Aorta (tissue), 5 donors: Measurements from ENCODE around the gene ARHGEF3. TPM values are rescaled to one million over a fixed set of nuclear protein-coding genes. Genes with fewer than 3 reads are reported as not detected.

Experiments used
- ATAC-seq: fragments of 200-7000 bp; cut with Tn5 transposase; one replicate; pipeline ENCODE4 v1.9.1; 2022; ENCODE audit warnings: moderate library complexity; ENCODE audit not compliant: low FRiP score
- DNase-seq, 2 donors: peaks; one replicate each; pipeline ENCODE4 v3.0.0-alpha.2; 2020
- H3K27ac ChIP-seq, 2 donors: one replicate each; pipeline ENCODE4 v1.5.1; 2013; ENCODE audit warnings: low read length in 2 of 2, mild to moderate bottlenecking in 2 of 2, moderate library complexity in 2 of 2, control low read depth in 1 of 2, inconsistent platforms in 1 of 2, low read depth in 1 of 2
- H3K27me3 ChIP-seq, 2 donors: one replicate each; pipeline ENCODE4 v1.6.1; 2013; ENCODE audit warnings: control low read depth in 1 of 2, low read length in 1 of 2, mild to moderate bottlenecking in 1 of 2, moderate library complexity in 1 of 2; ENCODE audit not compliant: insufficient read depth in 2 of 2, control insufficient read depth in 1 of 2
- H3K36me3 ChIP-seq, 2 donors: one replicate each; pipeline ENCODE4 v1.6.1; 2013; ENCODE audit warnings: control low read depth in 1 of 2, low read length in 1 of 2, mild to moderate bottlenecking in 1 of 2; ENCODE audit not compliant: insufficient read depth in 2 of 2, control insufficient read depth in 1 of 2
- H3K4me1 ChIP-seq, 2 donors: one replicate each; pipeline ENCODE4 v1.6.1; 2013; ENCODE audit warnings: low read length in 2 of 2, control low read depth in 1 of 2, mild to moderate bottlenecking in 1 of 2, moderate library complexity in 1 of 2; ENCODE audit not compliant: insufficient read depth in 2 of 2, control insufficient read depth in 1 of 2
- H3K4me3 ChIP-seq, 2 donors: one replicate each; pipeline ENCODE4 v1.5.1; 2013; ENCODE audit warnings: low read length in 2 of 2, control low read depth in 1 of 2, mild to moderate bottlenecking in 1 of 2
- H3K9me3 ChIP-seq: one replicate; pipeline ENCODE4 v1.6.1; 2013; ENCODE audit warnings: mild to moderate bottlenecking, low read length; ENCODE audit not compliant: control insufficient read depth
- WGBS, 2 donors: extraction: QIAGEN DNeasy Blood & Tissue Kit; methylation state at CpG; one replicate each; pipeline ENCODE4 v1.1.7; 2013; 5-methylcytosine and 5-hydroxymethylcytosine counted together
- intact Hi-C, 2 donors: fragments of 100-400 bp; cut with DNase I; formaldehyde crosslinking; loops; one replicate each; pipeline versions ENCODE4 v1.14.2 to v1.15.0; 2022
- polyA plus RNA-seq, 2 donors: library from polyadenylated mRNA; stranded (reverse); fragments of 200-250 nt; gene quantifications; one replicate each; pipeline ENCODE4 v1.2.3, GENCODE V29; 2013
- total RNA-seq, 2 donors: library from RNA; stranded (reverse); fragmentation: NEBNext Ultra II Directional; extraction: Animal tissue kit (Norgen Biotek cat#: 25700); gene quantifications; one replicate each; pipeline ENCODE4 v1.2.1, GENCODE V29; 2021
- donor health status: healthy with polysubstance abuse.
- donor health status: Bipolar disorder and iron deficiency.
- donor health status: DM: no; HTN: no; CAD: no.
- donor health status: DM: no; HTN: no; CAD: no.
- donor health status: DM: yes; HTN: yes; CAD: no.

Gene ARHGEF3
- total and polyA plus RNA-seq, 4 donors, result 1.6 to 41.6 (median 9.9) TPM

DNA sequence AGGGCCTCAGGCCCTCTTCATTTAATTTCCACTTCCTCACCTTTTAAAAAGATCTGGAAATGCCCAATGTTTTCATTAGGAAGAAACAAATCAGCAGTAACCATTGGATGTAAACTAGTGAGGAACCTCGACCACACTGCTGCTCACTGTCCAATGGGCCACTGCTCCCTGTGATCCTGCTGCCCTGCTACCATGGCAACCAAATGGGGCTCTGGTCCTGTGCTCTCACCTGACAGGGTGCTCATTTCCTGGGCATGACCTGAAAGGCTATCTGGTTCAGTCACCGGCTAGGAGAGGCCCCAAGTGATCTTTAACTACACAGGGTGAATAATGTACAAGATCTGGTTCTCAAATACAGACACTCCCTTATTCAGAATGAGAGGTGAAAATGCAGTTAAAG lies 54.6 kb downstream of the ARHGEF3 start:
- WGBS, 2 donors, result 90 to 96% methylated on average over 2 of the region's 2 CpGs
- Histone ChIP-seq H3K4me3 (no peak overlapping the region), H3K27me3 (no peaks in the 10 kb centered on the region), H3K36me3 (peaks cover 0 to 2% of the 10 kb centered on the region in 2 donors), H3K27ac (no peak overlapping the region), H3K4me1 (no peaks in the 10 kb centered on the region), H3K9me3 (no peaks in the 10 kb centered on the region)
- intact Hi-C loops, result no loop called here
- no peak for ATAC-seq
- DNase-seq, result no peak

DNA sequence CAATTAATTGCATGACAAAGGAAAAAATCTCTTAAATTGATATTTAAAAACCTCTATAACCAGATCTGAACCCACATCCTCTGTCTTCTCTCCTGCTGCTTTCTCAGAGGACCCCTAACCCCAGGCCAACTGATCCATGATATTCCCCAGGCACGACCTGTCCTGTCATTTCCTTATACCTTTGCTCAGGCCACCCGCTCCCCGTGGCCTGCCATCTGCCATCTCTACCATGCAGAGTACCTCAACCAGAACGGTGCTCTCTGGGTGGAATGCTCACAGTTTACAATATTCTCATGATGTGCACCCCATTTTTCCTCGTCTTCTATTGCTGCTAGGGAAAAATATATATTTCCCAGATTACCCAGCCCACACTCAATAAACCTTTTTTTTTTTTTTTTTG lies 57.7 kb downstream of the ARHGEF3 start:
- Histone ChIP-seq H3K4me3 (no peak overlapping the region), H3K27ac (no peak overlapping the region), H3K4me1 (no peaks in the 10 kb centered on the region), H3K9me3 (no peaks in the 10 kb centered on the region), H3K36me3 (peaks cover 0 to 2% of the 10 kb centered on the region in 2 donors), H3K27me3 (no peaks in the 10 kb centered on the region)
- intact Hi-C loops, result no loop called here
- WGBS, 2 donors, result 96 to 97% methylated on average over 5 of the region's 5 CpGs
- DNase-seq, result no peak
- no peak for ATAC-seq

DNA sequence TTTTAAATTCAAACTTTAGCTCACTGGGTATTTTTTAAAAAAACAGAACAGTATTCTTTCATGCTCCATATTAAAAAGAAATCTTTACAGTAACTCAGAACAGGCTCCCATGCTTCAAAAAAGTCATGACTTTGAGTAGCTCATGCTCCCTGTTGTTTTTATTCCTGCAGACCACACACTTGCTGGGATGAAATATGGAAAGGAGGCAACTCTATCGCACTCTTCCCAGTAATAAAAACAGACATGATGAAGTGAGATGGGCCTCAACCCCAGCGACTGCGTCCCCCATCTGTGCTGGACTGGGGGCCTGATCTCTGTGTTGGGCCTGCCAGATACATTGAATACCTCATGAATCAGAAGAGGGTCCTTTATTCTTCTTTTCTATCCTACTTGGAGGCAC lies 58.9 kb downstream of the ARHGEF3 start:
- no peak overlapping the region for H3K4me3 ChIP-seq
- WGBS, 2 donors, result 68 to 74% methylated on average over 3 of the region's 3 CpGs
- ATAC-seq (no peak), DNase-seq (no peak)
- H3K36me3 ChIP-seq, result peaks cover 0 to 2% of the 10 kb centered on the region in 2 donors
- no peaks in the 10 kb centered on the region for H3K27me3 ChIP-seq
- intact Hi-C loops, result no loop called here
- H3K9me3 ChIP-seq, result no peaks in the 10 kb centered on the region
- no peak overlapping the region for H3K27ac ChIP-seq
- no peaks in the 10 kb centered on the region for H3K4me1 ChIP-seq

DNA sequence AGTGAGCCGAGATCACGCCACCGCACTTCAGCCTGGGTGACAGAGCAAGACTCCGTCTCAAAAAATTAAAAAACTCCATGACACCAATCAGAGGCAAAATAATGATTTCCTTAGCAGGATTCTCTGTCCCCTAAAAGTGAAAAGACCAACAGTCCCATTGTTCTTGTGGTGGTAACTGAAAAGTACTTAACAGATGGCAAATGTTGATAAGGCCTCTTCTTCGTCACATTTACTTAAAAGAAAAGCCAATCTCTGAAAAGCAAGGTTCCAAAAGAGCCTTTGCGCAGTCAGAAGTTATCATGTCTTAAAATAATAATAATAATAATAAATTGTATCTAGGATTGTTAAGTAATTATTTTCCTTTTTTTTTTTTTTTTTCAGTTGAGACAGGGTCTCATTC lies 62.7 kb downstream of the ARHGEF3 start:
- Histone ChIP-seq H3K4me3 (no peak overlapping the region), H3K27ac (no peak overlapping the region), H3K27me3 (no peaks in the 10 kb centered on the region), H3K9me3 (no peaks in the 10 kb centered on the region), H3K4me1 (no peaks in the 10 kb centered on the region), H3K36me3 (no peaks in the 10 kb centered on the region)
- DNase-seq (no peak), ATAC-seq (no peak)
- 94 to 97% methylated on average over 6 of the region's 6 CpGs for WGBS, 2 donors
- intact Hi-C loops, result no loop called here

DNA sequence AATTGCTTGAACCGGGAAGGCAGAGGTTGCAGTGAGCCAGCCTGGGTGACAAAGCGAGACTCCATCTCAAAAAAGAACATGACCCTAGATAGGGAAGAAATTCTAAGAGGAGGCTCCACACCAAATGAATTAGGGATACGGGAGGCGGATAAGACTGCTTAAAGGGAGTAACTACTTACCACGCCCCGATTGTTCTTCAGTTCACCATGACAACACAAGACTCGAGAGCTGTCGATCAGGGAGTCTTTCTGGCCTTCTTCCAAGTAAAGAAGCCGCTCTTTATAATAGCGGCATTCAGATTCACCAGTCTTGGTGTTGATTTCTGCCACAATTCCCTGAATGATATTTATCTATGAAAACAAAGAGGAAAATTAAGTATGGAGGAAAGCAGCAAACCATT lies 64.7 kb downstream of the ARHGEF3 start:
- H3K27me3 ChIP-seq, result no peaks in the 10 kb centered on the region
- no peaks in the 10 kb centered on the region for H3K9me3 ChIP-seq
- no peak overlapping the region for H3K27ac ChIP-seq
- no peaks in the 10 kb centered on the region for H3K4me1 ChIP-seq
- intact Hi-C loops, result no loop called here
- no peaks in the 10 kb centered on the region for H3K36me3 ChIP-seq
- DNase-seq (no peak), ATAC-seq (no peak)
- 97% methylated on average over 10 of the region's 10 CpGs for whole genome bisulfite sequencing, 2 donors
- H3K4me3 ChIP-seq, result no peak overlapping the region

DNA sequence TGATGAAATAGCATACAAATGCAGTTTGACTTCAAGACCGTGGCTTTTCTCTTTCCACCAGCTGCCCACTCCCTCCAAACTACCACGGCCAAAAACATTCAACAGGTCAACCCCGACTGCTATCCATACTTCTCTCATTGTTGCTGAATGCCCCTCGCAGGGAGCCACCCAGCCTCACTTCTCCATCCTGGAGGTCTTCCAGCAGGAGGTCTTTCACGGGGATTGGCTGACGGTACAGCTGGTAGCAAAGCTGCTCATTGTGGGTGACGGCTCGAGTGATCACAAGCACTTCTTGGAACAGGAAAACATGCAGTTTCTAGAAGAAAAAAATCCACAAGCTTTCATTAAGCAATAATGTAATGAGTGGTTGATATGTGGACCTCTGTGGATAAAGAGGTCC lies 69.6 kb downstream of the ARHGEF3 start:
- Histone ChIP-seq H3K4me1 (no peaks in the 10 kb centered on the region), H3K36me3 (no peaks in the 10 kb centered on the region)
- no peak for ATAC-seq

DNA sequence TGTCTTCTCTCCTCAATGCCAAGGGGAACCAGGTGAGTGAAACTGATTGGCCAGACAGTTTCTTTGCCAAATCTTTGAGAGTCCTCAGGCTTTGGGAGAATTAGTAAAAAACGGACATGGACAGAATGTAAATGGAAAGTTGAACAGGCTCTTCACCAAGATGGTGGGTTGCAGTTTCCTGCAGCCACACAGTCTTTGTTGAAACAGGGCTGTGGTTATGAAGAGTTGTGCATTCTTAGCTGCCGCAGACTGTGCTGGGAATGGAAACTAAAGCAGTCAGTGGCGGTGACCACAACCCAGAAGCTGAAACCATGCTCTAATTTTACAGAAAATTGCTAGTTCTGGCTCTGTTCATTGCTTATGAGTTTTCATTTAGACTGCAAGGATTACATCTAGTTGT lies 76.6 kb downstream of the ARHGEF3 start:
- Histone ChIP-seq H3K27ac (no peak overlapping the region), H3K36me3 (no peaks in the 10 kb centered on the region), H3K27me3 (no peaks in the 10 kb centered on the region), H3K4me3 (no peak overlapping the region), H3K4me1 (no peaks in the 10 kb centered on the region), H3K9me3 (no peaks in the 10 kb centered on the region)
- WGBS, 2 donors, result 87 to 93% methylated on average over 3 of the region's 3 CpGs
- intact Hi-C loops, result no loop called here
- DNase-seq, result no peak
- ATAC-seq, result no peak

More for the DNA sequence above, 69.6 kb downstream of the ARHGEF3 start:
- intact Hi-C loops, result no loop called here
- DNase-seq, result no peak
- H3K4me3 ChIP-seq, result no peak overlapping the region
- no peak overlapping the region for H3K27ac ChIP-seq
- WGBS, 2 donors, result 95 to 96% methylated on average over 8 of the region's 8 CpGs
- H3K27me3 ChIP-seq, result no peaks in the 10 kb centered on the region
- no peaks in the 10 kb centered on the region for H3K9me3 ChIP-seq

DNA sequence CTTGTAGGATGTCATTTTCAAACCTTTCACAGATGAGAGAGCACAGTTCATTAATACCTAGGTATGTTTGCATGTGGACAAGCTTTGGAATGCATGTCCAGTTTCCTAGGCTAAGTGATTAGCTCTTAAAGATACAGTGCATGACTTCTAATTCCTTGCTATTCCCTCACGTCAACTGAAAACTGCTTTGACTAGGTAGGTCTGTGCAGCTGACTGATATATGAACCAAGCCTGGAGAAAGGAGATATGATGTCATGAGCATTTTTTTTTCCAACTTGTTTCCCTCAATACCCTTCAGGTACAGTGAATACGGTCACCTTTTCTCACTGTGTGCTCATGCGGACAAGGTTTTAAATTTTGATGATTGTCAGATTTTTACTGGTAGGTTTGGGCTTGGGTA lies 77.1 kb downstream of the ARHGEF3 start:
- no peaks in the 10 kb centered on the region for H3K36me3 ChIP-seq
- ATAC-seq (no peak), DNase-seq (no peak)
- H3K4me1 ChIP-seq, result no peaks in the 10 kb centered on the region
- no peaks in the 10 kb centered on the region for H3K9me3 ChIP-seq
- WGBS, 2 donors, result 94 to 98% methylated on average over 3 of the region's 3 CpGs
- no peak overlapping the region for H3K4me3 ChIP-seq
- intact Hi-C loops, result no loop called here
- no peak overlapping the region for H3K27ac ChIP-seq
- H3K27me3 ChIP-seq, result no peaks in the 10 kb centered on the region

DNA sequence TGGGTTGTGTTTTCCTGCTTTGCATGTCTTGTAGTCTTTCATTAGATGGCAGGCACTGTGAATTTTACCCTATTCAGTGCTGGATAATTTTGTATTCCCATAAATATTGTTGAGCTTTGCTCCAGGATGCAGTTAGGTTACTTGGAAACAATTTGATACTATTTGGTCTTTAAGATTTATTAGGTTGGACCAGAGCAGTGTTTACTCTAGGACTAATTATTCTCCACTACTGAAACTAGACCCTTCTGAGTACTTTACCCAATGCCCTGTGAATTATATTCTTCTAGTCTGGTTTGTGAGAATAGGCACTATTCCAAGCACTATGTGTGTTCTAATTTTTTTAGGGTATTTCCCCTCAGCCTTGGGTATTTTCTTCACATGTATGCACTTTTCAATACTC lies 80.9 kb downstream of the ARHGEF3 start:
- H3K36me3 ChIP-seq, result no peaks in the 10 kb centered on the region
- no peak overlapping the region for H3K4me3 ChIP-seq
- no peak for DNase-seq
- H3K27ac ChIP-seq, result no peak overlapping the region
- no peaks in the 10 kb centered on the region for H3K27me3 ChIP-seq
- ATAC-seq, result no peak
- intact Hi-C loops, result no loop called here
- no peaks in the 10 kb centered on the region for H3K4me1 ChIP-seq
- H3K9me3 ChIP-seq, result no peaks in the 10 kb centered on the region
